Forelimb muscle (tissue), 1 donor: Measurements from ENCODE around the gene ERCC5. TPM values are rescaled to one million over a fixed set of nuclear protein-coding genes. Genes with fewer than 3 reads are reported as not detected.

Source experiments
- DNase-seq: peaks from one replicate; pipeline ENCODE4 v3.0.0-alpha.2; 2013; ENCODE audit warnings: low read depth
- polyA plus RNA-seq: library from polyadenylated mRNA; unstranded; fragments of 120-200 nt; gene quantifications from one replicate; pipeline ENCODE4 v1.2.1, GENCODE V29; 2013; ENCODE audit not compliant: insufficient read length

ERCC5 gene
- polyA plus RNA-seq, 1 donor: 37.7 TPM

DNA sequence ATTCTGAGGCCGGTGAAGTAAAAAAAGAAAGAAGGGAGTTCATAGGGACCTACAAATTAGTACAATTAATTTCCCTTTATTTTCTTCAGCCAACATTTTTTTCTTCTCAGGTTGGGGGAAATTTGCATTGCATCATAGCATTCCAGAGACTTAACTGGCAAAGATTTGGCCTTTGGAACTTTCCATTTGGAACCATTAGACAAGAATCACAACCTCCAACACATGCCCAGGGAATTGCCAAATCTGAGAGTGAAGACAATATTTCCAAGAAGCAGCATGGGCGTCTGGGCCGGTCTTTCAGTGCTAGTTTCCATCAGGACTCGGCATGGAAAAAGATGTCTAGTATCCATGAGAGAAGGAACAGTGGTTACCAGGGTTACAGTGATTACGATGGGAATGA is 6.4 kb upstream of the ERCC5 start:
- DNase-seq: no peak

DNA sequence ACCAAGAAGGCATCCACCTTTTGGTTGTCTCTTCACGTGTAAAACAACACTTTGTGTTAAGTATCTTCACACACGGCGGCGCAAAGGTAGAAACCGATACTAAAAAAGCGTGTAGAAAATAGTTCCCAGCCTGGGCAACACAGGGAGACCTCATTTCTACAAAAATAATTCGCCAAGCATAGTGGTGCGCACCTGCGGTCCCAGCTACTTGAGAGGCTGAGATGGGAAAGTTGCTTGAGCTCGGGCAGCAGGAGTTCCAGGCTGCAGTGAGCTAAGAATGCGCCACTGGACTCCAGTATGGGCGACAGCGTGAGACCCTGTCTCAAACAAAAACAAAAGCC is 573 bp upstream of the ERCC5 start:
- DNase-seq: no peak

DNA sequence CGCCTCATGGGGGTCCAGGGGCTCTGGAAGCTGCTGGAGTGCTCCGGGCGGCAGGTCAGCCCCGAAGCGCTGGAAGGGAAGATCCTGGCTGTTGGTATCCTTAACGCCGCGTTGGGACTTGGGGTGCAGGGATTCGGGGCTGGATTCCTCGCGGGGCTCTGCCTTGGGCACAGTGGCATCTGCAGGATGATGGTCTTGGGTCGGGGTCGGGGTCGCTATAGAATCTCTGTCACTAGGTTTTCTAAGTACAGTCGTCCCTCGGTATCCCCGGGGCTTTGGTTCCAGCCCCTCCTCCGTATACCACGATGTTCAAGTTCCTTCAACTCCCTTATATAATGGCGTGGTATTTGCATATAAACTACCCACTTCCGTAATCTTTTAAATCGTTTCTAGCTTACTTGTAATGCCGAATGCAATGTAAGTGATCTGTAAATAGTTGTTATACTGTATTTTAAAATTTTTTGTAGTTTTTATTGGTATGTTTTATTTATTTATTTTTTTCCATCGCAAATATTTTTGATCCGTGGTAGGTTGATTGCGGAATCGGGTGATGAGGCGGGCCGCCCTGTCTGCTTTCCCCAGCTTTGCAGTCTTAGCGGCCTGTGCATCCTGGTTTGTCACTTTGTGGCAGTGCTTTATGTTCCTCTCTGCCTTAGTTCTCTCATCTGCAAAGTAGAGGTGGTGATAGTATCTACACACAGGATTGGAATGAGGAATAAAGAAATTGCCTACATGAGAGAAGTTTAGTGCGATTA is 606 bp downstream of the ERCC5 start:
- no peak for DNase-seq

DNA sequence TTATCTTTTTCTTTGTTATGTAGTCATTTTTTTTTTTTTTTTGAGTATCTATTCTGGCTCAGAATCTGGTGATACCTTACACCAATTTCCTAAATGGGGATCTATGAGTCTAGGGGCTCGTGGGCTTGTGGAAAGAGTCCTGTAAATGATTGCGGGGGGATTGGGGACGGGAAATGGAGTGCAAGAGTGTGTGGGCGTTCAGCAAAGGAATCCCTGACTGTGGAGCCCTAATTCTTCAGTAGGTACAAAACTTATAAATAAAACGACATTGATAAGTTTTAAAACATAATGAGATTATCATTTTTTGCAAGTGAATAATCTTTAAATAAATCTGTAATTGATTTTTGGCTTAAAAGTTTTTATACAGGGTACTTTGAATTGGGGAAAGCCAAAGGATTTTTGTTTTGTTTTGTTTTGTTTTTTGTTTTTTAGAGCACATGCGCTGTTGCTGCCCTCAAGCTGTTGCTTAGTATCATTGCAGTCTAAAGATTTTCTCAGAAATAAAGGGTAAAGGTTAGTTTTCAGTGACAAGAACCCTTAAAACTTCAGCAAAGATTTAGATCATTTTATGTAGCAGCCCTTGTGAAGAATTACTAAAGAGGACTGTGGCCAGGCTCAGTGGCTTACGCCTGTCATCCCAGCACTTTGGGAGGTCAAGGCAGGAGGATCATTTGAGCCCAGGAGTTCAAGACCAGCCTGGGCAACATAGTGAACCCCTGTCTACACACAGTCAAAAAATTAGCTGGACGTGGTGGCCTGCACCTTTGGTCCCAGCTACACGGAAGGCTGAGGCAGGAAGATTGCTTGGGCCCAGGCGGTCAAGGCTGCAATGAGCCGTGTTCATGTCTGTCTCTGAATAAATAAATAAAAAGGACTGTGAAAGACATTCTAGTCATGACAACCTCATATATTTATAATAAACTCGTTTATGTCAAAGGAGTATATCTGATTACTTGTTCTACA is 1.7 kb downstream of the ERCC5 start:
- no peak for DNase-seq

DNA sequence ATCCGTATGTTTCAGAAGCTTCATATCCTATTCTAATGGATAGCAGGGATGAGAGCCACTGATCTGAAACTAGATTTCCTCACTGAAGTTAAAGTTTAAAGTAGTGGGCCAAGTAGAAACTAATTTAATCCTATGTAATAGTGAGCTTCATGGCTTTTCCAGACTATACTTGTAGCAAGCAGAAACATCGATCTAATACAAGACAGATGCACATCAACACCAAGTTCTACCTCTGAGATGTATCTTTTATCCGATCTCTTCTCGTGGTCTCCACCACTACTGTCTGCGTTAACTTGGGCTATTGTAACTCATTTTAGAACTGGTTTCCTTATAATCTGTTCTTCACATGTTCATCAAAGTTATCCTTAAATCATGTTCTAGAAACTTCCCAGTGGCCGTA is 3.1 kb downstream of the ERCC5 start:
- no peak for DNase-seq

DNA sequence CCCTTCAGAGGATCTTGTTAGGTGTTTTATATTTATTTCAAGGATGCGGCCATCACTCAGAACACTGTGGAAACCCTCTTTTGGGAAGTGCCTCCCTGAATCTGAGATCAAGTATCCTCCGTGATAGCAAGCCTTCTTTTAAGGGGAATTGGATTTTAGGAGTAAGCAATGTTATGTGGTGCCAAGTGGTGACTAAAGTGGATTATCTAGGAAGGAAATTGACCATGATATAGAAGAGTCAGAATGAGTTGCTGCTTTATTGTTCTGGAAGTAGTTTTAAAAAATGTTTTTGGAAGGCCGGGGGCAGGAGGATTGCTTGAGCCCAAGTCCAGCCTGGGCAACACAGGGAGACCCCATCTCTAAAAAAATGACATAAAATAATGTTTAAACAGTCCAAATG is 6.7 kb downstream of the ERCC5 start:
- DNase-seq: no peak

DNA sequence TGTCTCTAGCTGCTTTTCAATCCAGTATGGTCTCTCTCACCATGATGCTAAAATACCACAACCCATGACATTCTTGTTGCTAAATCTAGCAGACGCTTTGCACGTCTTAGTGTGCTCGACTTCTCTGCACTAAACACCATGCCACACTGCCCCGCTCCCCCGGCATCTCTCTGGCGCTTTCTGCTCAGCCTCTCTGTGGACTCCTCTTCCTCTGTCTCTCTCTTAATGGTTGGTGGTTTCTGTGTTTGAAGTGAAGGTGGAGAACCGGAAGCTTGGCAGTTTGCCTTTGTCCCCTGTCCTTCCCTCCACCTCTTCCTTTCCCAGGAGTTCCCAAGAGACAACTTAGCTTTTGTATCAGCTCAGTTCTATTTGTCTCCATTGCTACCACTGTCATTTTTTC is 8.8 kb downstream of the ERCC5 start:
- no peak for DNase-seq

DNA sequence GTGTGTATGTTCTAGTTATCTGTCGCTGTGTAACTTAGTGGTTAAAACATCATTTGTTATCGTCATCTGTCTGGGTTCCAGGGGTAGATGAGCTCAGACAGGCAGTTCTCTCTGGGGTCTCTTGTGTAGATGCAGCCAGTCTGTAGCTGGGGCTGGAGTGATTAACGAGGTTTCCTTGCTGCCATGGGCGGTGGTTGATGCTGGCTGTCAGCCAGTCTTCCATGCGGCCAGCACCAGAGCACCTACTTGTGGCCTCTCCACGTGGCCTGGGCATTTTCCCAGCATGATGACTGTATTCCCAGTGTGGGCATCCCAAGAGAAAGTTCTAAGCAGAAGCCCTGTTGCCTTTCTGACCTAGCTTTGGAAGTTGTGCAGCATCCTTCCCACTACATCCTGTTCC is 10.7 kb downstream of the ERCC5 start:
- DNase-seq: no peak

DNA sequence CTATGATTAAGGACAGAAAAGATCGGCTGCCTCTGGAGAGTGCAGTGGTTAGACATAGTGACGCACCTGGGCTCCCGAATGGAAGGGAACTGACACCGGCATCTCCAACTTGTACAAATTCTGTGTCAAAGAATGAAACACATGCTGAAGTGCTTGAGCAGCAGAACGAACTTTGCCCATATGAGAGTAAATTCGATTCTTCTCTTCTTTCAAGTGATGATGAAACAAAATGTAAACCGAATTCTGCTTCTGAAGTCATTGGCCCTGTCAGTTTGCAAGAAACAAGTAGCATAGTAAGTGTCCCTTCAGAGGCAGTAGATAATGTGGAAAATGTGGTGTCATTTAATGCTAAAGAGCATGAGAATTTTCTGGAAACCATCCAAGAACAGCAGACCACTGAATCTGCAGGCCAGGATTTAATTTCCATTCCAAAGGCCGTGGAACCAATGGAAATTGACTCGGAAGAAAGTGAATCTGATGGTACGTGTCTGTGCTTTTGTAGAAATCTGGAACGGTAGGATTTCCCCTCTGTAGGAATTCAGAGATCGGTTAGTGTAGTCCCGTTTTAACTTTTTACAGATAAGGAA is 16.9 kb downstream of the ERCC5 start:
- DNase-seq: no peak

DNA sequence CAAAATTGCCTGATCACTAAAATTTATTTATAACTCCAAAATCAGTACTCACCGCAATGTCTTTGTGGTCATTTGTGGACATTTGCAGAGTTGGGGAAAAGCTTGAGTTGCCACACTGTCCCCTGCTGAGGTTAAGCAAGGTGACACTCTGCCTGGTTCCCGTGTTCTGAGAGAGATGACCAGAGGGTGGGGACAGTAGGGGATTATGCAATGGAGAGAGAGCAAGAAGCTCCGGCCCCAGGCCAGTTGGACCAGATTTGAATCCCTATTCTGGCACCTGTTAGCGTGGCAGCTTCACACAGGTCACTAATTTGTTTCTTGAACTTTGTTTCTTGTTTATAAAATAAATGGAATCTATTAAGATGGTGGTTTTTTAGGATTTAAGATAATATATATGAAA is 17.8 kb downstream of the ERCC5 start:
- no peak for DNase-seq

DNA sequence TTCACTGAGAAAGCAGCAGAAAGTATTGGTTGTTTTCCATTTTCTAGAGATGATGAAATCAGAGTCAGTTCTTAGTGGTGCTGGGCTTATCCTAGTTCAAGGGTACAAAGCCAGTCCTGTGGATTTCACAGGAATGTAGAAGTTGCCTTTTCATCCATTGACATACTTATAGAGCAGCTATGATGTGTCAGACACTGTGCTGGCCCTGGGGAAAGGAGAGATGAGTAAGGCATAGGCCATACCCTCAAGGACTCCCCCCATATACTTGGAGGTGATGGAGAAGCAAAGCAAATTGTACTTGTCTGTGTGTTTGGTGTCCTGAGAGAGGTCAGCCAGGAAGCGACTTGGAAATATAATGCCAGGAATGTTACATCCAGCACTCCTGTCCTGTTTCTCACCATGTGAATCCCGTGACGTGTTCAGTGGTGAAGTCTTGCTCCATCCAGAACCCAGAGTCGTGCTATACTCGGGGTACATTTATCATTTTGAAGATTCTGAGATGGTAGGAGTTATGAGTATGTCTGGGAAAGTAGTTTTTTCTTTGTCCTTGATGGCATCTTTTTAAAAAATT is 22.6 kb downstream of the ERCC5 start:
- no peak for DNase-seq

DNA sequence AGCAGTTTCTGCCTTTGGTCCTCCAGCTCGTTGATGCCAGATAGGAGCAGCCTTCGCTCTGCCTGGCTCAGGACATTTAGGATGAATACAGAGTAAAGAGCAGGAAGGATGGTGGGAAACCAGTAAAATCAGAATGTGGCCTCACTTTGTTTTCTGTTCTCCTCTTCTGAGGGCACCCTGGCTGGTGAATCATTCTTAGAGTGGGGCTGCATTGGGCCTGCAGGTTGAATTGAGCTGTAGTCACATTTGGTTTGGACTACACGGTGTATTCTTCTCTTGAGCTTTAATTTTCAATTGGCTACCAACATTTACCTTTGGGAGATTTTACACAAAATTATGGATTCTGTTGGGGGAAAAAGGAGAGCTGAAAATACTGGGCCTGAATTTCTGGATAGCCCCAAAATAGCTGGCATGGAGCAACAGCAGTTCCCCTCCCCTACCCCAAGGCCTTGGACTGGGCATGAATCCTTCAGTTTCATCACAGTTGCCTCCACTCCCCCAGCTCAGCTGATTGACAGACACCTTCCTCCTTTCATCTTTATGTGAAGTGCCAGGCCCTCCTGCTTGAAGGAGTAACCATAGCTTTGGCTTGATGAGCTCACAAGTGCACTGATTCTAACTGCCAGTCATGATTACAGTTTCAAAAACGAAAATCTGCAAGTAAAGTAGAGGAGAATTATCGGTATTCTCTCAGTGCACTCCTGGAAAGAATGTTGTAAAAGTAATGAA is 24.3 kb downstream of the ERCC5 start:
- no peak for DNase-seq

DNA sequence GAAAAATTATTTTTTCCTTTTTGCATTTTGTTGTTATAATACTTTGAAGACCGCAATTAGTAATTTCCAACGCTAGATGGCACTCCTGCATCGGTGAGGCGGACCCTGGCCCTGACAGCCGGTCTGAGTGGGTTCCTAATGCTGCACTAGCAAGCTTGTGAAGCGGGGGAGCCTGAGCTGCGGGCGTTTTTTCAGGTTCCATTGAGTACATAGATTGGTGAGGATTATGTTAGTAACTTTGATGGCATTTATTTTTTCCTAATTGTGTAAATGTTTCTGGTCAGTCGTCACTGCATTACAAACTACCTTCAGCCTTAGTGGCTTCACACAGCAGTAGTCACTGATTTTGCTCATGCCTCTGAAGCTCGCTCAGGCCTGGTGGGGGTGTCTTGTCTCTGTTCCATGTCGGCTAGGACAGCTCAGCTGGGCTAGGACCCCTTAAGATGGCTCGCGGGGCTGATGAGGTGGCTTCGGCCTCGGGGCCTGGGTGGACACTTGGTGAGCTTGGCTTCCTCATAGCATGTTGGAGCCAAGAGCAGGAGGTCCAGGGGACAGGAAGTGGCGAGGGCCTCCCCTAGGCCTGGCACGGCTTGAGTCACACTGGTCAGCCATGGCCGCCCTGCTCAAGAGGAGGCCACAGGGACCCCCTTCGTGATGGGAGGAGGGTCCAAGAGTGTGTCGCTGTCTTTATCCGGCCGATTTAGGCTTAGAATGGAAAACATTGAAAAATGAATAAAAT is 25.0 kb downstream of the ERCC5 start:
- no peak for DNase-seq

DNA sequence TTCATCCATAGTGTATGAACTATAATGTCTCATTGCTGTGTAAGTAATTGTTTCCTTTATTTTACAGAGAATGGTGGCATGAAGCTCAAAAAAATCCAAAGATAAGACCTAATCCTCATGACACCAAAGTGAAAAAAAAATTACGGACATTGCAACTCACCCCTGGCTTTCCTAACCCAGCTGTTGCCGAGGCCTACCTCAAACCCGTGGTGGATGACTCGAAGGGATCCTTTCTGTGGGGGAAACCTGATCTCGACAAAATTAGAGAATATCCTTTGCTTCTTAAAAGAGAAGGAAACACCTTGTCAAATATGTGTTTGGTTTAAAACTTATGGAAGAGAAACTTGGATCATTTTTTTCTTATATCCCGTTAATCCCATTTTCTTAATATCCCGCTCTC is 26.3 kb downstream of the ERCC5 start:
- no peak for DNase-seq

DNA sequence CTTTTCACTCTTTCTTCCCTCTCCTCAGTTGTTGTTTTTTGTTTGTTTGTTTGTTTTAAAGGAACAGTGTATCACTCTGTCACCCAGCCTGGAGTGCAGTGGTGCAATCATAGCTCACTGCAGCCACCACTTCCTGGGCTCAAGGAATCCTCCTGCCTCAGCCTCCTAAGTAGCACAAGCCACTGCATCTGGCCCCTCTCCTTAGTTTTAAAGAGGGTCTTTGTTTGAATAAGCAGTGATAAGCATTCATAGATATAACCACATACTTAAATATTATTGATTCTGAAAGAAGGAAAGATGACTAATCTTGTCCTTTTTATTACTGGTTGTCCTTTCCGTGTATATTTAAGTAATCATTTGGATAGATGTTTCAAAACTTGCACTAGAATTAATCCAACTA is 26.7 kb downstream of the ERCC5 start:
- DNase-seq: no peak

DNA sequence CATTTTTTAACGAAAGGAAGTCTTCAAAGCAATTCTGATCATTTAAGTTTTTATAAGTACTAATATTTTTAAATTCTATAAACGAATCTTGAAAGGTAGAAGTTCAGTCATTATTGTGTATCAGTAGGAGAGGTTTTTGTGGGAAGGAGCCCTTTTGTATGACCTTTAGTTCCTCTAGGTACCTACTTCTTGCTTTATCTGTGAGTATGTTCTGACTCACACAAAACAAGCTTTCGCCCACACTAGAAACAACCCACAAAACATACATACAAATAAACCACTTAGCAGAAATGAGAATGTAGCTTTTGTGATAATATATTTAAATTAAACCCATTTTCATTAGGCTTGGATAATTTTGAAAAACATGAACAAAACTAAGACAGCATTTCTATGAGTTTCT is 27.8 kb downstream of the ERCC5 start:
- DNase-seq: no peak

DNA sequence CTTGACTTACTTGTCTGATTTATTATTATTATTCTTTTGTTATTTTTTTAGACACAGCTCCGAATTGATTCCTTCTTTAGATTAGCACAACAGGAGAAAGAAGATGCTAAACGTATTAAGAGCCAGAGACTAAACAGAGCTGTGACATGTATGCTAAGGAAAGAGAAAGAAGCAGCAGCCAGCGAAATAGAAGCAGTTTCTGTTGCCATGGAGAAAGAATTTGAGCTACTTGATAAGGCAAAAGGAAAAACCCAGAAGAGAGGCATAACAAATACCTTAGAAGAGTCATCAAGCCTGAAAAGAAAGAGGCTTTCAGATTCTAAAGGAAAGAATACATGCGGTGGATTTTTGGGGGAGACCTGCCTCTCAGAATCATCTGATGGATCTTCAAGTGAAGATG is 29.4 kb downstream of the ERCC5 start:
- no peak for DNase-seq

DNA sequence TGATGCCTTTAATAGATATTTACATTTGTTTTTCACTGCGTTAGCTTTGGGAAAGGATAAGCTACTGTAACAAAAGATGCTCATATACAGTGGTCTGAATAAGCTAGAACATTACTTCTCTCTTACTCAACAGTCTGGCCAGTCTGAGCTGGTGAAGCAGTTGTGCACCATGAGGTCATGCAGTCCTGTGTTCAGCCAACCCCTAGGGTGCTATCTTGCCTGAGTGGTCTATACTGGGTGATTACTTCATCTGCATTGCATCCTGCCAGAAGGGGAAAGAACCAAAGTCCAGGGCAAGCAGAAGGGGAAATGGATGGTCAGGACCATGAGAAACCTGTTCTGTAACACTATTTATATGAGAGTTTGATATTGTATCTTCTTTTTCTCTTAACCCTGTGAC is 31.5 kb downstream of the ERCC5 start:
- no peak for DNase-seq

DNA sequence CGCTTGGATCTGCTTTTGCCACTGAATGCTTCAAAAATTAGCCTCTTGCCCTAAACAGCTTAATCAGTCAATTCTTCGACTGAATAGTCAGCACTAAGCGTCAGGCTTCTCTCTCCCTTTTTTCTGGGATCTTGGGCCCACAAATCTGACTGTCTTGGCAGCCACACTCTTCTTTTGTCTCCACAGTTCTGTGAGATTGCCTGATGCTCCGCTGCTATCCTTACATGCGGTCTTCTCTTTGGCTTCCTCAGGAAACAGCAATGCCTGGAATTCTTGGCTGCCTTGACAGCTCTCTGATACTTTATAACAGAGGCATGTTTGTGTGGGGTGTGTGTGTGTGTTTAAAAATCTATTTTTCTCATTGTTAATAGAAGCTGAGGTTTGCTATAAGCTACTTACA is 32.6 kb downstream of the ERCC5 start:
- no peak for DNase-seq

DNA sequence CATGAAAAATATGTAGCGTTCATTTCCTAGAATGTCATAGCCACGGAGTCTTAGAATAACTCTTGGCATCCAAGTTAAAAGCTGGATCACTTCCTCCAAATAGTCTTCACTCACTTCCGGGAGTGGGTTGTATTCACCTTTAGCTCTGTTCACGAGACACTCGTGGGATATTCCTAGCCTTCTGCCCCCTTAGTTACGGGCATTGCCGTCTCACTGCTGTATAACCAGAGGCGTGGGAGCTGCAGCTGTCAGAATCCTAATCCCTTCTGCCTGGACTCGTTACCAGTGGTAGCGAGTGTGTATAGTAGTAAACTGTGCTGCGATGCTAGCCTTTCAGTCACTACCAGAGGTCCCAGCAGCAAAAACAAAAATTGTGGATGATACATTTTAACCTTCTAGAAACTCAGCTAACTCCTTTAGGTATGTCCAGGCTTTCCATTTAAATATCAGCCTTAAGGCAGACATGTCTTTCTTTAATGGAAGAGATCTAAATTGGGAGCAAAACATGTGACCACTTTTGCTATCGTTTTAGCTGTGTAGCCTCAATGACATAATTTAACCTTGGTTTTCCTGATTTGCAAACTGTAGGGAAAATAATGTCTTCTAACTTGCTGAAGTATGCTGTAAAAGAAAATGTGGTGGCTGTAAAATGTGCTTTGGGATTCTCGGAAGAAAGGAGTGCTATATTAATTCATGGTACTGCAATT is 34.1 kb downstream of the ERCC5 start:
- no peak for DNase-seq
